GM23248 (cell line): ENCODE results near the gene ATP2A3. TPM values are rescaled to one million over a fixed set of nuclear protein-coding genes. Genes with fewer than 3 reads are reported as not detected.

Experiments
- DNase-seq: peaks from one replicate; pipeline ENCODE4 v3.0.0-alpha.2; 2015
- H2AFZ ChIP-seq: fragments of 200-600 bp; sonication (generic); 2 replicates; pipeline ENCODE4 v1.6.1; 2016; ENCODE audit warnings: antibody characterized with exemption
- H3F3A ChIP-seq: fragments of 200-600 bp; sonication (generic); 2 replicates; pipeline ENCODE4 v1.6.1; 2016; ENCODE audit warnings: mild to moderate bottlenecking, antibody characterized with exemption, mixed run types; ENCODE audit not compliant: insufficient read depth
- H3K27ac ChIP-seq: fragments of 200-600 bp; sonication (generic); 2 replicates; pipeline ENCODE4 v1.5.1; 2016; ENCODE audit warnings: mild to moderate bottlenecking
- H3K27me3 ChIP-seq: fragments of 200-600 bp; sonication (generic); replicated peaks from 2 replicates; pipeline ENCODE4 v1.6.1; 2016; ENCODE audit warnings: mild to moderate bottlenecking; ENCODE audit not compliant: insufficient read depth
- H3K36me3 ChIP-seq: fragments of 200-600 bp; sonication (generic); 2 replicates; pipeline ENCODE4 v1.6.1; 2016; ENCODE audit warnings: low read depth, mild to moderate bottlenecking
- H3K4me1 ChIP-seq: fragments of 200-600 bp; sonication (generic); 2 replicates; pipeline ENCODE4 v1.6.1; 2016; ENCODE audit warnings: mild to moderate bottlenecking; ENCODE audit not compliant: insufficient read depth
- H3K4me2 ChIP-seq: fragments of 200-600 bp; sonication (generic); one replicate; pipeline ENCODE4 v1.6.1; 2016; ENCODE audit warnings: mild to moderate bottlenecking; ENCODE audit not compliant: unreplicated experiment
- H3K4me3 ChIP-seq: fragments of 200-600 bp; sonication (generic); 2 replicates; pipeline ENCODE4 v1.5.1; 2016; ENCODE audit warnings: mild to moderate bottlenecking
- H3K79me2 ChIP-seq: fragments of 200-600 bp; sonication (generic); 2 replicates; pipeline ENCODE4 v1.6.1; 2016; ENCODE audit warnings: mild to moderate bottlenecking; ENCODE audit not compliant: insufficient read depth
- H3K9ac ChIP-seq: fragments of 200-600 bp; sonication (generic); 2 replicates; pipeline ENCODE4 v1.6.1; 2016; ENCODE audit warnings: mild to moderate bottlenecking
- H3K9me2 ChIP-seq: fragments of 200-600 bp; sonication (generic); 2 replicates; pipeline ENCODE4 v1.6.1; 2016; ENCODE audit warnings: mixed run types, mild to moderate bottlenecking, moderate library complexity; ENCODE audit not compliant: insufficient read depth
- H3K9me3 ChIP-seq: fragments of 200-600 bp; sonication (generic); one replicate; pipeline ENCODE4 v1.6.1; 2017; ENCODE audit warnings: low read depth
- H4K20me1 ChIP-seq: fragments of 200-600 bp; sonication (generic); 2 replicates; pipeline ENCODE4 v1.6.0; 2016; ENCODE audit not compliant: insufficient read depth
- EZH2 ChIP-seq: fragments of 200-600 bp; sonication (generic); IDR thresholded peaks from 2 replicates; pipeline ENCODE4 v1.6.1; 2018; ENCODE audit warnings: antibody characterized with exemption, mild to moderate bottlenecking; ENCODE audit not compliant: insufficient read depth, poor library complexity, severe bottlenecking
- EZH2phosphoT487 ChIP-seq: fragments of 200-600 bp; sonication (generic); IDR thresholded peaks from 2 replicates; pipeline ENCODE4 v1.6.1; 2018; ENCODE audit warnings: antibody characterized with exemption, moderate library complexity, mild to moderate bottlenecking, low read depth; ENCODE audit not compliant: insufficient read depth
- WGBS, 2 experiments: methylation state at CpG; one replicate each; pipeline ENCODE4 v1.1.6; 2015 to 2017; ENCODE audit warnings: low lambda C conversion rate in 2 of 2, low coverage in 1 of 2; ENCODE audit errors: missing lambda C conversion rate in 2 of 2; 5-methylcytosine and 5-hydroxymethylcytosine counted together
- in situ Hi-C: fragments of 300-500 bp; cut with MboI; formaldehyde crosslinking; loops from 2 replicates; pipeline ENCODE4 v1.15.0; 2020
- polyA plus RNA-seq: library from polyadenylated mRNA; unstranded; fragments of >200 nt; fragmentation: Nextera tagmentation; extraction: Ambion mirVana; gene quantifications from 2 replicates; pipeline ENCODE4 v1.2.1, GENCODE V29; 2016
- total RNA-seq: library from RNA; depleted of rRNA; stranded (reverse); fragments of >200 nt; shearing (Covaris generic); gene quantifications from 2 replicates; pipeline ENCODE4 v1.2.3, GENCODE V29; 2014

Gene ATP2A3
- total and polyA plus RNA-seq, 2 experiments from 2014 or later, result 0.81 to 0.86 TPM

GRCh38 chr17:3954976-3955672 is 9.1 kb downstream of the ATP2A3 start:
- DNase-seq, result no peak
- Histone ChIP-seq H3K4me3 (no peak overlapping the region), H3K27ac (no peak overlapping the region), H3K36me3 (no peaks in the 10 kb centered on the region), H3K4me2 (no peak overlapping the region), H4K20me1 (no peaks in the 10 kb centered on the region), H3K9ac (no peak overlapping the region), H3K9me2 (no peaks in the 10 kb centered on the region), H3K79me2 (no peaks in the 10 kb centered on the region), H3K4me1 (no peaks in the 10 kb centered on the region), H2AFZ (no peak overlapping the region), H3F3A (no peaks in the 10 kb centered on the region), H3K27me3 (no peaks in the 10 kb centered on the region), H3K9me3 (no peaks in the 10 kb centered on the region)
- 63 to 68% methylated on average over 13 to 18 of the region's 18 CpGs for WGBS, 2 experiments
- TF ChIP-seq EZH2 (no peak), EZH2phosphoT487 (no peak)
- in situ Hi-C loops, result no loop called here

GRCh38 chr17:3954086-3954485 is 10.2 kb downstream of the ATP2A3 start:
- H4K20me1 ChIP-seq, result no peaks in the 10 kb centered on the region
- H3K27ac ChIP-seq, result no peak overlapping the region
- no peaks in the 10 kb centered on the region for H3K9me3 ChIP-seq
- H3F3A ChIP-seq, result no peaks in the 10 kb centered on the region
- H3K4me2 ChIP-seq, result no peak overlapping the region
- no peak overlapping the region for H3K4me3 ChIP-seq
- H3K4me1 ChIP-seq, result no peaks in the 10 kb centered on the region
- no peaks in the 10 kb centered on the region for H3K79me2 ChIP-seq
- H3K27me3 ChIP-seq, result no peaks in the 10 kb centered on the region
- H3K36me3 ChIP-seq, result no peaks in the 10 kb centered on the region
- H2AFZ ChIP-seq, result no peak overlapping the region
- no peak for DNase-seq
- in situ Hi-C loops, result no loop called here
- no peak overlapping the region for H3K9ac ChIP-seq
- WGBS, 2 experiments, result 87 to 94% methylated on average over 6 to 10 of the region's 10 CpGs
- no peak for TF ChIP-seq EZH2phosphoT487
- no peak for TF ChIP-seq EZH2
- no peaks in the 10 kb centered on the region for H3K9me2 ChIP-seq

- no peak overlapping the region for H3K27ac ChIP-seq
- no peak overlapping the region for H3K4me2 ChIP-seq
- H3K79me2 ChIP-seq, result no peaks in the 10 kb centered on the region
- no peaks in the 10 kb centered on the region for H3K27me3 ChIP-seq
- H3K9me3 ChIP-seq, result no peaks in the 10 kb centered on the region
- in situ Hi-C loops, result no loop called here
- H3K9ac ChIP-seq, result no peak overlapping the region
- DNase-seq, result no peak
- no peak overlapping the region for H2AFZ ChIP-seq
- no peak overlapping the region for H3K4me3 ChIP-seq
- H3K9me2 ChIP-seq, result no peaks in the 10 kb centered on the region
- 66 to 77% methylated on average over 7 to 14 of the region's 14 CpGs for WGBS, 2 experiments
- H3K4me1 ChIP-seq, result no peaks in the 10 kb centered on the region
- no peak for TF ChIP-seq EZH2phosphoT487
- no peak for TF ChIP-seq EZH2
- H3K36me3 ChIP-seq, result no peaks in the 10 kb centered on the region
- no peaks in the 10 kb centered on the region for H3F3A ChIP-seq
- no peaks in the 10 kb centered on the region for H4K20me1 ChIP-seq
Observed at GRCh38 chr17:3953542-3953941, 10.7 kb downstream of the ATP2A3 start.

- Histone ChIP-seq H3F3A (no peaks in the 10 kb centered on the region), H3K4me3 (no peak overlapping the region), H3K27me3 (no peaks in the 10 kb centered on the region), H3K9me2 (no peaks in the 10 kb centered on the region), H2AFZ (no peak overlapping the region), H3K27ac (no peak overlapping the region), H3K4me2 (no peak overlapping the region), H3K9me3 (no peaks in the 10 kb centered on the region), H3K4me1 (no peaks in the 10 kb centered on the region), H3K9ac (no peak overlapping the region), H3K36me3 (no peaks in the 10 kb centered on the region), H4K20me1 (no peaks in the 10 kb centered on the region), H3K79me2 (no peaks in the 10 kb centered on the region)
- no peak for DNase-seq
- in situ Hi-C loops, result no loop called here
- TF ChIP-seq EZH2phosphoT487 (no peak), EZH2 (no peak)
- WGBS, 2 experiments, result 88 to 89% methylated on average over 14 of the region's 14 CpGs
Observed at GRCh38 chr17:3952186-3952585, 12.1 kb downstream of the ATP2A3 start.
